HL-60 (cell line): ENCODE data around the gene FBXO45.

ENCODE experiments used
- GABPA ChIP-seq: IDR thresholded peaks from 2 replicates; pipeline ENCODE4 v1.6.1; 2012; ENCODE audit warnings: low read depth
- POLR2AphosphoS5 ChIP-seq: IDR thresholded peaks from 2 replicates; pipeline ENCODE4 v1.6.1; 2012; ENCODE audit warnings: low read depth
- SPI1 ChIP-seq: IDR thresholded peaks from 2 replicates; pipeline ENCODE4 v1.6.1; 2012; ENCODE audit warnings: low read depth, mild to moderate bottlenecking, borderline replicate concordance
- TF ChIP-seq, protein P1 (sequence below): IDR thresholded peaks from one replicate; pipeline ENCODE4 v1.5.1; 2011; ENCODE audit warnings: low read length, control low read depth, inconsistent platforms; ENCODE audit not compliant: insufficient read depth
- TF ChIP-seq, protein P2 (sequence below): IDR thresholded peaks from 2 replicates; pipeline ENCODE4 v1.6.1; 2012; ENCODE audit warnings: low read depth; ENCODE audit not compliant: insufficient replicate concordance

DNA sequence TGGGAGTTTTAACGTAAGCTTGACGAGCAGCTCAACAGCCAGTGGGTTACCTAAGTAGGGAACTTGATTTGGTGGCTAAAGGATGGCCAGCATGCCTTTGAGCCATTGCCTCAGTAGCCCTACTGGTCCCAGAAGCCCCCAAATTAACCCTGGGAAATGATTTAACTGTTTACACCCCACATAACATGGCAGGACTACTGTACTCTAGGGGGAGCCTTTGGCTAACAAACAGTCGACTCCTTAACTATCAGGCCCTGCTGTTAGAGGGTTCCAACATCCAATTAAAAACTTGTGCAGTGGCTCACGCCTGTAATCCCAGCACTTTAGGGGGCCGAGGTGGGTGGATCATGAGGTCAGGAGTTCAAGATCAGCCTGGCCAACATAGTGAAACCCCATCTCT, 43.9 kb upstream of the FBXO45 start:
- TF ChIP-seq, protein P1, sequence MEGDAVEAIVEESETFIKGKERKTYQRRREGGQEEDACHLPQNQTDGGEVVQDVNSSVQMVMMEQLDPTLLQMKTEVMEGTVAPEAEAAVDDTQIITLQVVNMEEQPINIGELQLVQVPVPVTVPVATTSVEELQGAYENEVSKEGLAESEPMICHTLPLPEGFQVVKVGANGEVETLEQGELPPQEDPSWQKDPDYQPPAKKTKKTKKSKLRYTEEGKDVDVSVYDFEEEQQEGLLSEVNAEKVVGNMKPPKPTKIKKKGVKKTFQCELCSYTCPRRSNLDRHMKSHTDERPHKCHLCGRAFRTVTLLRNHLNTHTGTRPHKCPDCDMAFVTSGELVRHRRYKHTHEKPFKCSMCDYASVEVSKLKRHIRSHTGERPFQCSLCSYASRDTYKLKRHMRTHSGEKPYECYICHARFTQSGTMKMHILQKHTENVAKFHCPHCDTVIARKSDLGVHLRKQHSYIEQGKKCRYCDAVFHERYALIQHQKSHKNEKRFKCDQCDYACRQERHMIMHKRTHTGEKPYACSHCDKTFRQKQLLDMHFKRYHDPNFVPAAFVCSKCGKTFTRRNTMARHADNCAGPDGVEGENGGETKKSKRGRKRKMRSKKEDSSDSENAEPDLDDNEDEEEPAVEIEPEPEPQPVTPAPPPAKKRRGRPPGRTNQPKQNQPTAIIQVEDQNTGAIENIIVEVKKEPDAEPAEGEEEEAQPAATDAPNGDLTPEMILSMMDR: no peak
- TF ChIP-seq, protein P2, sequence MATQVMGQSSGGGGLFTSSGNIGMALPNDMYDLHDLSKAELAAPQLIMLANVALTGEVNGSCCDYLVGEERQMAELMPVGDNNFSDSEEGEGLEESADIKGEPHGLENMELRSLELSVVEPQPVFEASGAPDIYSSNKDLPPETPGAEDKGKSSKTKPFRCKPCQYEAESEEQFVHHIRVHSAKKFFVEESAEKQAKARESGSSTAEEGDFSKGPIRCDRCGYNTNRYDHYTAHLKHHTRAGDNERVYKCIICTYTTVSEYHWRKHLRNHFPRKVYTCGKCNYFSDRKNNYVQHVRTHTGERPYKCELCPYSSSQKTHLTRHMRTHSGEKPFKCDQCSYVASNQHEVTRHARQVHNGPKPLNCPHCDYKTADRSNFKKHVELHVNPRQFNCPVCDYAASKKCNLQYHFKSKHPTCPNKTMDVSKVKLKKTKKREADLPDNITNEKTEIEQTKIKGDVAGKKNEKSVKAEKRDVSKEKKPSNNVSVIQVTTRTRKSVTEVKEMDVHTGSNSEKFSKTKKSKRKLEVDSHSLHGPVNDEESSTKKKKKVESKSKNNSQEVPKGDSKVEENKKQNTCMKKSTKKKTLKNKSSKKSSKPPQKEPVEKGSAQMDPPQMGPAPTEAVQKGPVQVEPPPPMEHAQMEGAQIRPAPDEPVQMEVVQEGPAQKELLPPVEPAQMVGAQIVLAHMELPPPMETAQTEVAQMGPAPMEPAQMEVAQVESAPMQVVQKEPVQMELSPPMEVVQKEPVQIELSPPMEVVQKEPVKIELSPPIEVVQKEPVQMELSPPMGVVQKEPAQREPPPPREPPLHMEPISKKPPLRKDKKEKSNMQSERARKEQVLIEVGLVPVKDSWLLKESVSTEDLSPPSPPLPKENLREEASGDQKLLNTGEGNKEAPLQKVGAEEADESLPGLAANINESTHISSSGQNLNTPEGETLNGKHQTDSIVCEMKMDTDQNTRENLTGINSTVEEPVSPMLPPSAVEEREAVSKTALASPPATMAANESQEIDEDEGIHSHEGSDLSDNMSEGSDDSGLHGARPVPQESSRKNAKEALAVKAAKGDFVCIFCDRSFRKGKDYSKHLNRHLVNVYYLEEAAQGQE: no peak
- TF ChIP-seq POLR2AphosphoS5: no peak
- no peak for TF ChIP-seq SPI1
- no peak for TF ChIP-seq GABPA
